ENCODE data around the gene TET2. TPM values are rescaled to one million over a fixed set of nuclear protein-coding genes. Genes with fewer than 3 reads are reported as not detected.
"Not testable (repeated sequence)": the region's sequence is repeated elsewhere in the genome, so short reads cannot be mapped to it uniquely, and the experiment has no call there.

The TET2 gene
- total RNA-seq, 1 donor = 99.1 TPM

GRCh38 chr4:105299027-105299426, 152.4 kb downstream of the TET2 start:
- H3K4me1 ChIP-seq (ENCODE audit: insufficient read depth, low read length) = peaks cover 11% of the 10 kb centered on the region
- H3K4me3 ChIP-seq (ENCODE audit: low read length); H3K9me3 ChIP-seq (ENCODE audit: low read depth, low read length); H3K27me3 ChIP-seq (ENCODE audit: insufficient read depth, low read length): not testable (repeated sequence)

- H3K4me1 ChIP-seq (ENCODE audit: insufficient read depth, low read length) = peaks cover 17% of the 10 kb centered on the region
- H3K27me3 ChIP-seq (ENCODE audit: insufficient read depth, low read length) = no peaks in the 10 kb centered on the region
- H3K9me3 ChIP-seq (ENCODE audit: low read depth, low read length) = peaks cover 8% of the 10 kb centered on the region
- H3K4me3 ChIP-seq (ENCODE audit: low read length) = no peak overlapping the region
Measured at GRCh38 chr4:105304085-105304484, 157.4 kb downstream of the TET2 start.

- H3K27me3 ChIP-seq (ENCODE audit: insufficient read depth, low read length) = no peaks in the 10 kb centered on the region
- H3K4me3 ChIP-seq (ENCODE audit: low read length) = no peak overlapping the region
- H3K4me1 ChIP-seq (ENCODE audit: insufficient read depth, low read length) = peaks cover 17% of the 10 kb centered on the region
- peaks cover 8% of the 10 kb centered on the region for H3K9me3 ChIP-seq (ENCODE audit: low read depth, low read length)
Measured at GRCh38 chr4:105305019-105305836, 158.6 kb downstream of the TET2 start.

GRCh38 chr4:105306158-105306781, 159.6 kb downstream of the TET2 start:
- no peaks in the 10 kb centered on the region for H3K27me3 ChIP-seq (ENCODE audit: insufficient read depth, low read length)
- H3K4me1 ChIP-seq (ENCODE audit: insufficient read depth, low read length) = peaks cover 17% of the 10 kb centered on the region

GRCh38 chr4:105306820-105307219, 160.1 kb downstream of the TET2 start:
- Histone ChIP-seq H3K4me3 (ENCODE audit: low read length) (no peak overlapping the region), H3K27me3 (ENCODE audit: insufficient read depth, low read length) (no peaks in the 10 kb centered on the region), H3K9me3 (ENCODE audit: low read depth, low read length) (peaks cover 8% of the 10 kb centered on the region), H3K4me1 (ENCODE audit: insufficient read depth, low read length) (peaks cover 17% of the 10 kb centered on the region)

More at GRCh38 chr4:105306158-105306781, 159.6 kb downstream of the TET2 start:
- no peak overlapping the region for H3K4me3 ChIP-seq (ENCODE audit: low read length)
- peaks cover 8% of the 10 kb centered on the region for H3K9me3 ChIP-seq (ENCODE audit: low read depth, low read length)

- no peak overlapping the region for H3K4me3 ChIP-seq (ENCODE audit: low read length)
- no peaks in the 10 kb centered on the region for H3K4me1 ChIP-seq (ENCODE audit: insufficient read depth, low read length)
- H3K27me3 ChIP-seq (ENCODE audit: insufficient read depth, low read length) = no peaks in the 10 kb centered on the region
- H3K9me3 ChIP-seq (ENCODE audit: low read depth, low read length) = no peaks in the 10 kb centered on the region
Measured at GRCh38 chr4:105318486-105318885, 171.8 kb downstream of the TET2 start.

GRCh38 chr4:105327222-105327621, 180.5 kb downstream of the TET2 start:
- H3K27me3 ChIP-seq (ENCODE audit: insufficient read depth, low read length) = no peaks in the 10 kb centered on the region
- H3K9me3 ChIP-seq (ENCODE audit: low read depth, low read length) = no peaks in the 10 kb centered on the region
- H3K4me3 ChIP-seq (ENCODE audit: low read length) = no peak overlapping the region
- no peaks in the 10 kb centered on the region for H3K4me1 ChIP-seq (ENCODE audit: insufficient read depth, low read length)

- H3K4me1 ChIP-seq (ENCODE audit: insufficient read depth, low read length) = no peaks in the 10 kb centered on the region
- H3K4me3 ChIP-seq (ENCODE audit: low read length) = no peak overlapping the region
- no peaks in the 10 kb centered on the region for H3K27me3 ChIP-seq (ENCODE audit: insufficient read depth, low read length)
- no peaks in the 10 kb centered on the region for H3K9me3 ChIP-seq (ENCODE audit: low read depth, low read length)
Measured at GRCh38 chr4:105327956-105328355, 181.3 kb downstream of the TET2 start.

GRCh38 chr4:105329081-105329480, 182.4 kb downstream of the TET2 start:
- Histone ChIP-seq H3K9me3 (ENCODE audit: low read depth, low read length) (no peaks in the 10 kb centered on the region), H3K4me1 (ENCODE audit: insufficient read depth, low read length) (no peaks in the 10 kb centered on the region), H3K27me3 (ENCODE audit: insufficient read depth, low read length) (no peaks in the 10 kb centered on the region), H3K4me3 (ENCODE audit: low read length) (no peak overlapping the region)
